Kidney capillary endothelial cell (primary cell): ENCODE results near the gene EEF2KMT.
"Not testable (repeated sequence)": the region's sequence is repeated elsewhere in the genome, so short reads cannot be mapped to it uniquely, and the experiment has no call there.

Experiments
- DNase-seq: peaks from one replicate; pipeline ENCODE4 v3.0.0-alpha.2; 2018; ENCODE audit warnings: low spot score

The EEF2KMT gene

GRCh38 chr16:5095145-5095830, 2.3 kb downstream of the EEF2KMT start:
- DNase-seq = not testable (repeated sequence)

GRCh38 chr16:5093746-5094145, 3.8 kb downstream of the EEF2KMT start:
- DNase-seq = not testable (repeated sequence)

- DNase-seq = not testable (repeated sequence)
These were observed 4.5 kb downstream of the EEF2KMT start for GRCh38 chr16:5093081-5093480.

GRCh38 chr16:5090592-5090991, 7.0 kb downstream of the EEF2KMT start:
- not testable (repeated sequence) for DNase-seq

GRCh38 chr16:5089911-5090555, 7.6 kb downstream of the EEF2KMT start:
- not testable (repeated sequence) for DNase-seq

GRCh38 chr16:5088936-5089335, 8.7 kb downstream of the EEF2KMT start:
- not testable (repeated sequence) for DNase-seq

- DNase-seq = not testable (repeated sequence)
These were observed 9.4 kb downstream of the EEF2KMT start for GRCh38 chr16:5088086-5088790.

GRCh38 chr16:5085716-5086115, 11.9 kb downstream of the EEF2KMT start:
- DNase-seq = not testable (repeated sequence)

GRCh38 chr16:5084802-5085201, 12.8 kb downstream of the EEF2KMT start:
- DNase-seq = peak; percentile 40

- not testable (repeated sequence) for DNase-seq
These were observed 13.4 kb downstream of the EEF2KMT start for GRCh38 chr16:5084099-5084731.

- DNase-seq = not testable (repeated sequence)
These were observed 13.9 kb downstream of the EEF2KMT start for GRCh38 chr16:5083646-5084045.

- not testable (repeated sequence) for DNase-seq
These were observed 16.6 kb downstream of the EEF2KMT start for GRCh38 chr16:5080996-5081395.

- not testable (repeated sequence) for DNase-seq
These were observed 17.1 kb downstream of the EEF2KMT start for GRCh38 chr16:5080461-5080860.

GRCh38 chr16:5078626-5079025, 19.0 kb downstream of the EEF2KMT start:
- DNase-seq = no peak

GRCh38 chr16:5077304-5077703, 20.3 kb downstream of the EEF2KMT start:
- DNase-seq = no peak

GRCh38 chr16:5075637-5076036, 22.0 kb downstream of the EEF2KMT start:
- DNase-seq = no peak

GRCh38 chr16:5073771-5074170, 23.8 kb downstream of the EEF2KMT start:
- DNase-seq = not testable (repeated sequence)

- DNase-seq = no peak
These were observed 24.3 kb downstream of the EEF2KMT start for GRCh38 chr16:5073279-5073629.

- peak; percentile 28 for DNase-seq
These were observed 25.0 kb downstream of the EEF2KMT start for GRCh38 chr16:5072334-5073278.

- peak; percentile 82 for DNase-seq
These were observed 25.8 kb downstream of the EEF2KMT start, which contains the start of gene ALG1 for GRCh38 chr16:5071681-5072333. Gene ALG1 (plus strand): TSS chr16:5071843. CDS start chr16:5071850, 7 bp downstream.

- DNase-seq = no peak
These were observed 26.3 kb downstream of the EEF2KMT start for GRCh38 chr16:5071341-5071680.
